ENCODE results near the gene GATA3.

The GATA3 gene

GRCh38 chr10:8085251-8085650, 30.8 kb downstream of the GATA3 start:
- Histone ChIP-seq H3K36me3 (ENCODE audit: control insufficient read depth, insufficient read depth, low read length) (no peaks in the 10 kb centered on the region), H3K4me3 (replicated peaks; ENCODE audit: low read depth, low read length) (no peak overlapping the region), H3K27me3 (replicated peaks; ENCODE audit: control insufficient read depth, insufficient read depth, low read length) (no peaks in the 10 kb centered on the region; the same call in 1 of the 2 replicates)
- TF ChIP-seq CTCF (IDR thresholded peaks at IDR 0.05; ENCODE audit: insufficient read depth, low read length, poor library complexity, severe bottlenecking): no peak
- DNase-seq (ENCODE audit: extremely low read depth, insufficient read length): no peak

- TF ChIP-seq CTCF (IDR thresholded peaks at IDR 0.05; ENCODE audit: insufficient read depth, low read length, poor library complexity, severe bottlenecking): no peak
- Histone ChIP-seq H3K27me3 (replicated peaks; ENCODE audit: control insufficient read depth, insufficient read depth, low read length) (no peaks in the 10 kb centered on the region; the same call in 1 of the 2 replicates), H3K36me3 (ENCODE audit: control insufficient read depth, insufficient read depth, low read length) (no peaks in the 10 kb centered on the region), H3K4me3 (replicated peaks; ENCODE audit: low read depth, low read length) (no peak overlapping the region)
- no peak for DNase-seq (ENCODE audit: extremely low read depth, insufficient read length)
Observed at GRCh38 chr10:8086315-8086714, 31.8 kb downstream of the GATA3 start.

- no peak for TF ChIP-seq CTCF (IDR thresholded peaks at IDR 0.05; ENCODE audit: insufficient read depth, low read length, poor library complexity, severe bottlenecking)
- no peaks in the 10 kb centered on the region for H3K36me3 ChIP-seq (ENCODE audit: control insufficient read depth, insufficient read depth, low read length)
- DNase-seq (ENCODE audit: extremely low read depth, insufficient read length): no peak
- no peak overlapping the region for H3K4me3 ChIP-seq (replicated peaks; ENCODE audit: low read depth, low read length)
- H3K27me3 ChIP-seq (replicated peaks; ENCODE audit: control insufficient read depth, insufficient read depth, low read length): no peaks in the 10 kb centered on the region; the same call in 1 of the 2 replicates
Observed at GRCh38 chr10:8088504-8088903, 34.0 kb downstream of the GATA3 start.

- Histone ChIP-seq H3K27me3 (replicated peaks; ENCODE audit: control insufficient read depth, insufficient read depth, low read length) (no peaks in the 10 kb centered on the region), H3K4me3 (replicated peaks; ENCODE audit: low read depth, low read length) (no peak overlapping the region), H3K36me3 (ENCODE audit: control insufficient read depth, insufficient read depth, low read length) (no peaks in the 10 kb centered on the region)
- no peak for DNase-seq (ENCODE audit: extremely low read depth, insufficient read length)
- TF ChIP-seq CTCF (IDR thresholded peaks at IDR 0.05; ENCODE audit: insufficient read depth, low read length, poor library complexity, severe bottlenecking): no peak
Observed at GRCh38 chr10:8092428-8092827, 37.9 kb downstream of the GATA3 start.

- H3K27me3 ChIP-seq (replicated peaks; ENCODE audit: control insufficient read depth, insufficient read depth, low read length): no peaks in the 10 kb centered on the region
- no peak for TF ChIP-seq CTCF (IDR thresholded peaks at IDR 0.05; ENCODE audit: insufficient read depth, low read length, poor library complexity, severe bottlenecking)
- DNase-seq (ENCODE audit: extremely low read depth, insufficient read length): no peak
Observed at GRCh38 chr10:8095959-8096358, 41.5 kb downstream of the GATA3 start.

GRCh38 chr10:8096931-8097330, 42.4 kb downstream of the GATA3 start:
- TF ChIP-seq CTCF (IDR thresholded peaks at IDR 0.05; ENCODE audit: insufficient read depth, low read length, poor library complexity, severe bottlenecking): no peak
- DNase-seq (ENCODE audit: extremely low read depth, insufficient read length): no peak
- no peaks in the 10 kb centered on the region for H3K27me3 ChIP-seq (replicated peaks; ENCODE audit: control insufficient read depth, insufficient read depth, low read length)

More at GRCh38 chr10:8095959-8096358, 41.5 kb downstream of the GATA3 start:
- Histone ChIP-seq H3K36me3 (ENCODE audit: control insufficient read depth, insufficient read depth, low read length) (no peaks in the 10 kb centered on the region), H3K4me3 (replicated peaks; ENCODE audit: low read depth, low read length) (no peak overlapping the region)

More at GRCh38 chr10:8096931-8097330, 42.4 kb downstream of the GATA3 start:
- Histone ChIP-seq H3K36me3 (ENCODE audit: control insufficient read depth, insufficient read depth, low read length) (no peaks in the 10 kb centered on the region), H3K4me3 (replicated peaks; ENCODE audit: low read depth, low read length) (no peak overlapping the region)

Measured in GM06990 (cell line).